OCI-LY7 (cell line): Measurements from ENCODE around the gene DPY19L2.
"Not testable (repeated sequence)": the region's sequence is repeated elsewhere in the genome, so short reads cannot be mapped to it uniquely, and the experiment has no call there.

ENCODE experiments used
- CTCF ChIP-seq: fragments of 200-600 bp; sonication (generic); conservative IDR thresholded peaks from 2 replicates; pipeline ENCODE4 v1.5.1; 2014; ENCODE audit warnings: mild to moderate bottlenecking, antibody characterized with exemption, low read length, moderate library complexity, mixed read lengths
- EZH2phosphoT487 ChIP-seq: fragments of 200-600 bp; sonication (generic); IDR thresholded peaks from 2 replicates; pipeline ENCODE4 v1.6.1; 2018; ENCODE audit warnings: low read depth, borderline replicate concordance, mild to moderate bottlenecking, mixed run types, antibody characterized with exemption, low read length, moderate library complexity, mixed read lengths

GRCh38 chr12:63658501-63658900, 9.8 kb downstream of the DPY19L2 start:
- TF ChIP-seq CTCF, EZH2phosphoT487: not testable (repeated sequence)
